HG02885 (cell line): ENCODE measurements around the gene ANP32B.

ENCODE experiments used
- ATAC-seq: cut with Tn5 transposase; IDR thresholded peaks from one replicate; pipeline ENCODE4 v1.9.1; 2021; ENCODE audit warnings: mild to moderate bottlenecking; ENCODE audit not compliant: unreplicated experiment, poor library complexity

ANP32B gene

DNA sequence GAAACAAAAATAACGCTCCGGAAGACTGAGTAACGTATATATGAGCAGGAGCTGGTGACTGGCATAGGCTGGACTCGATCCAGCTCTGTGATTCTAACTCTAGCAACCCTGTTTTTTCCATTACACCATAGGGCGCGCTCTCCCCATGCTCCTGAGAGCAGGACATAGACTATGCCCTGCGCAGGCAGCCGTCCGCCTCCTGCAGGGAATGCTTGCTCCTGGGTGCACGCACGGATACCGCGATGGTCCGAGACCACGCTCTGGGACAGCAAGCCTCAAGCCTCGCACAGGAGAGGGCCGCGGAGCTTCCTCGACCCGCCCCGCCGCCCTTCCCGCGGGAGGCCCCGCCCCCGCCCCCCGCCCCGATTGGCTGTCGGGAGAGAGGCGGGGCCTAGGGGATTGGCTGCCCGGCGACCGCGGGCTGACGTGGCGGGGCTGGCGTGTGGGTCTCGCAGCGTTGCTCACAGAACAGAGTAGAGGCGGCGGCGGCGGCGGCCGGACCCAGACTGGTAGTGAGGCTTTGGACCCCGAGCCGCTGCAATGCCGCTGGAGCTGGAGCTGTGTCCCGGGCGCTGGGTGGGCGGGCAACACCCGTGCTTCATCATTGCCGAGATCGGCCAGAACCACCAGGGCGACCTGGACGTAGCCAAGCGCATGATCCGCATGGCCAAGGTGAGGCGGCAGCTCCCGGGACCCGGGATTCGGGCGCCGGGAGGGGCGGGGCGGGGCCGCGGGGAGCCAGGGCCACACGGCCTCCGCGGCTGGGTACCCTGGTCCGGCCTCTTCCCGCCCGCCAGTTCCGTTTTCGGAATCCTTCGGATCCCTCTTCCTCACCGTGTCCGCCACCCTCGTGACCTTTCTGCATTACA is 73.4 kb downstream of the ANP32B start, which contains the start of gene NANS:
Gene NANS, plus strand, starts transcription at position 464 of the 869 bp plus-strand sequence. Its CDS starts 77 bp downstream, at position 541.
- ATAC-seq, result peak; percentile 95

DNA sequence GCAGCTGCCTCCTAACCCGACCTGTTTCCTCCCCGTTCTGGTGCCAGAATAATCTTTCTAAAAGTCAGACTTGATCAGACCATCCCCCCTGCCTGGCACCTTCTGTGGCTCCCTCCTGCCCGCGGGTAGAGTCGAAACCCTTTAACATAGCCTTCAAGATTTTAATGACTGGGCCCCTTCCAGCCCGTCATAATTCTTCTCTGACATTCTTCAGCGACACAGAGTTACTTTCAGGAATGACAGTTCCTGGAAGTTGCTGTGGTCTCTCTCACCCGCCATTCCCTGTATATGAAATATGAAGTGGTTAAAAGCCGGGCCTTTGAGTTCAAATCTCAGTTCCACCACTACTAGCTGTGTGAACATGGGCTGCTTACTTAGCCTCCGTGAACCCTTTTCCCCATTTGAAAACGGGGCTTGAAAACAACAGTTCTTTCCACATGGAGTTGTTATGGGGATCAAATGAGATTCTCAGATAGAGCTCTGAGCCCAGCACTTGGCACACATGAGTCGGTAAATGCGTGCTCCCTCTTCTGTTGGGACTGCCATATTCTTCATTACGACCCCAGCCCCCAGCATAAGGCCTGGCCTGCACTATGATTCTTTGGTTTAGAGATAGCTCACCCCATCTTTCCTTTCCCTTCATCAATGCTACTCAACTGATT is 74.1 kb downstream of the ANP32B start:
- no peak for ATAC-seq

GRCh38 chr9:98062161-98062560 is 79.0 kb downstream of the ANP32B start:
- no peak for ATAC-seq

DNA sequence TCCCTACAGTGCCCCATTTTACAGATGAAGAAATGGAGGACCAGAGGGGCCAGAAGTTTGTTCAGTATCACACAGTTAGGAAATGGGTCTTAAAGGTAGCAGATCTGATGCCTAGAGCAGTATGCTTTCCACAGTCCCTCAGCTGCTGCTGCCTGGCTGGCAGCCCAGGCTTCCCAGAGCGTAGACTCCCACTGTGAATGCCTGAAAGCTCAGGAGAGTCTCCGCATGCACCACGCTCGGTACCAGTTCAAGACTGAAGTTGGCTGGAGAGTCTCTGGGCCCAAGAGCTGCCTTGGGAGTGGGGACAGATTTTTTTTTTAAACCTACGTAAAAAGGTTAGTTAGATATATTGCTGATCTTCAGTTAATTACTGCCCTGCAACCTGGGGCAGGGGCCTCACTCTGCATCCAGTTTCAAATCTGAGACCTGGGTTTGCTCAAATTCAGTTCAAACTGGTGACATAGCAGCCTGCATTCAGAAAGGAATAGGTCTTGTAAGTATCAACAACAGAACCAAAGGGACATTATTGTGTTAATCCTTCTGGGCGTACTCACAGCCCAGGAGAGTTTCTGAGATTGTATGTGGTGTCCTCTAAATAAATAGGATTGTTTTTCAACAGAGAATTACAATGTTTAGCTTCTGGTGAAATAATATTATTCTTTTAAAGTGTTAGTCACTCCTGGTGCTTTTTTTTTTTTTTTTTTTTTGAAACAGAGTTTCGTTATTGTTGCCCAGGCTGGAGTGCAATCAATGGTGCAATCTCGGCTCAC is 81.7 kb downstream of the ANP32B start:
- no peak for ATAC-seq
